ENCODE data around the gene CFDP1.

Gene CFDP1

GRCh38 chr16:75248536-75249380 is 184.5 kb downstream of the CFDP1 start:
- no peak for DNase-seq

- peak in 1 of 3 donors; percentile 48 for DNase-seq
These were observed 185.2 kb downstream of the CFDP1 start for GRCh38 chr16:75248142-75248535.

- DNase-seq, result no peak
These were observed 186.1 kb downstream of the CFDP1 start for GRCh38 chr16:75247249-75247648.

GRCh38 chr16:75246504-75247205 is 186.6 kb downstream of the CFDP1 start:
- no peak for DNase-seq

GRCh38 chr16:75244844-75245758 is 188.2 kb downstream of the CFDP1 start:
- DNase-seq, result peak; percentile 56 to 77 (median 69)

- peak; percentile 38 to 70 (median 42) for DNase-seq
These were observed 189.0 kb downstream of the CFDP1 start for GRCh38 chr16:75244225-75244809.

Data from suppressor macrophage treated with lipopolysaccharide for 1 hour (primary cell).